Jurkat, Clone E6-1 (cell line): Measurements from ENCODE around the gene RNF38.
"Not testable (repeated sequence)": the region's sequence is repeated elsewhere in the genome, so short reads cannot be mapped to it uniquely, and the experiment has no call there.

Source experiments
- DNase-seq: peaks from one replicate; pipeline ENCODE4 v3.0.0-alpha.2; 2011; ENCODE audit warnings: low read depth, low spot score
- H3K4me3 ChIP-seq: 2 replicates; pipeline ENCODE4 v1.5.1; 2011; ENCODE audit warnings: mild to moderate bottlenecking, low read length, control low read depth, moderate library complexity

The RNF38 gene

GRCh38 chr9:36411410-36411809 lies 11.3 kb upstream of the RNF38 start:
- not testable (repeated sequence) for H3K4me3 ChIP-seq, DNase-seq

- DNase-seq = not testable (repeated sequence)
These were observed 9.0 kb upstream of the RNF38 start for GRCh38 chr9:36409076-36409475.

DNA sequence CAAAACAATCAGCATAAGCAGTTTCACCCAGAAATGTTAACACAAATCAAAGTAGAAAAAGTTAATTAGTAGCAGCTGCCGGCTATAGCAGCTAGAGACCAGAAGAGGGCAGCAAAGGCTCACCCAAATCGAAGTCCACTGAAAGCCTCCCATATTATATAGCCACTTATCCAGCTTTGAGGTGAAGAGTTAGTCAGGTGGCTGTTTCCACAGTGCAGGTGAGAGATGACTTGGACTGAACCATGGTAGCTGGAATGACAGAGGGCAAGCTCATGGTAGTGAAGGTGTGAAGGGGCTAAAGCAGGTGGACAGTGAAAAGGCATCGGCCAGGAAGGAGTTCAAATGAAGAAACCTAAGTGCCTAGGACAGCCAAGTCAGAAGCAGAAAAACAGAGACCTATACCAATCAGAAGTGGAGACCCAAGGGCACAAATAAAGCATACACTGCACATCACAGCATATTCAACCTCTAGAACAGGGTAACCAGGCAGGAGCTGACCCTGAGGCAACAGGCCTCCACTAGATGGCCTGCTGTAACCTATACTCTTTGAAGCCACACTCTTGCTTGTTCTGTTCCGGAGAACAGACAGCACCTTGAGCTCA lies 7.2 kb upstream of the RNF38 start:
- peak; percentile 69 for DNase-seq
- H3K4me3 ChIP-seq = no peak overlapping the region

More at GRCh38 chr9:36409076-36409475, 9.0 kb upstream of the RNF38 start:
- not testable (repeated sequence) for H3K4me3 ChIP-seq

GRCh38 chr9:36402536-36402935 lies 2.5 kb upstream of the RNF38 start:
- H3K4me3 ChIP-seq = no peak overlapping the region
- DNase-seq = no peak

DNA sequence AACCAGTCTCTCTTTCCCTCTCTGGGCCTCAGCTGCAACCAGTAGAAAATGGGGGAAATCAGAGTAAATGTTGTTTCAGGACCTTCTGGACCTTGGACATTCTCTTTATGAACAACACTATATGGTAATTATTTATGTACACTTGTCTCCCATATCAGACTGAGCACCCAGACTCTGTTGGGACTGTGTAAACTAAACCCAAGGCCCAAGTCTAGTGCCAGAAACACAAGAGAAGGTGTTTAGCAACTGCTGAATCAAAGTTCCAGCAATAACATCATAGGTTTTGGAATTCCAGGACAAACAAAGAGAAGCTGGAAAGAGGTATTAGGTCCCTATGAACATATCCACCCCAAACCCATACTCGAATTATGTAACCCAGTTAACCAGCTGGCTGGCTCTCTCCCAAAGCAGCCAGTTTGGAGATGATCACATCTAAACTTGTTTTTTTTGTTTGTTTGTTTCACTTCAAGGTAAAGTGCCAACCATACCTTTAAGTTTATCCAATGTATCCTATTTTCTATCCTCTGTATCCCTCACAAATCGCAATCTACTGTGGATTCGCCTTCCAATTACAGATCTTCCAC lies 1.9 kb upstream of the RNF38 start:
- no peak for DNase-seq
- H3K4me3 ChIP-seq = no peak overlapping the region

- H3K4me3 ChIP-seq = peak overlapping the region; percentile 83
- DNase-seq = no peak
These were observed 1.2 kb upstream of the RNF38 start for GRCh38 chr9:36401164-36401740.

GRCh38 chr9:36400332-36401163 lies 479 bp upstream of the RNF38 start:
- peak overlapping the region; percentile 83 for H3K4me3 ChIP-seq
- peak; percentile 82 for DNase-seq

GRCh38 chr9:36398745-36399144 lies 1.3 kb downstream of the RNF38 start:
- DNase-seq = no peak
- no peak overlapping the region for H3K4me3 ChIP-seq

DNA sequence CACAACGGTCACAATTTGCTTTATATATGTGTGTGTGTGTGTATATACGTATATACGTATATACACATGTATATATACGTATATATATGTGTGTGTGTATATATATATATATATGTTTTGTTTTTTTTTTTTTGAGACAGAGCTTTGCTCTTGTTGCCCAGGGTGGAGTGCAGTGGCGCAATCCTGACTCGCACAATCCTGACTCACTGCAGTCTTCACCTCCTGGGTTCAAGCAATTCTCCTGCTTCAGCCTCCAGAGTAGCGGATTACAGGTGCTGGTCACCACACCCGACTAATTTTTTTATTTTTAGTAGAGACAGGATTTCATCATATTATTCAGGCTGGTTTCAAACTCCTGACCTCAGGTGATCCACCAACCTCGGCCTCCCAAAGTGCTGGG lies 3.1 kb downstream of the RNF38 start:
- no peak overlapping the region for H3K4me3 ChIP-seq
- no peak for DNase-seq

GRCh38 chr9:36392489-36392888 lies 7.6 kb downstream of the RNF38 start:
- no peak overlapping the region for H3K4me3 ChIP-seq

DNA sequence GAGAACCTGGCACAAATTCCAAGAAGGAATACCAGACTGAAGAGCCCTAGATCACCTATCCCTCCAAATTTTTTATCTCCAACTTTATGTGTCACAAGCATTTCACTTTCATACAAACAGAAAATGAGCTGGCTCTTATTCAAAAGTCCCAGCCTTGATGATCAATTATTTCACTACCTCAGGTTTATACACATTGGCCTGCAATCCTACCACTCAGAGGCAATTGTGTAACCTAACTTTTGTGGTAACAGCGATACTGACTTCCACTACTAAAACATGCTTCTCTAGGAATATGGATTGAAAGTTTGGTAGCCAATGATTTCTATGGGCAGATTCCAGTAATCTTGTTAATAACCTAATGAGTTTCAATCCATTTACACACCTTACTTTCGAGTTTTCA lies 10.5 kb downstream of the RNF38 start:
- no peak for DNase-seq
- no peak overlapping the region for H3K4me3 ChIP-seq

More at GRCh38 chr9:36392489-36392888, 7.6 kb downstream of the RNF38 start:
- no peak for DNase-seq

GRCh38 chr9:36386396-36386965 lies 13.6 kb downstream of the RNF38 start:
- not testable (repeated sequence) for DNase-seq, H3K4me3 ChIP-seq

DNA sequence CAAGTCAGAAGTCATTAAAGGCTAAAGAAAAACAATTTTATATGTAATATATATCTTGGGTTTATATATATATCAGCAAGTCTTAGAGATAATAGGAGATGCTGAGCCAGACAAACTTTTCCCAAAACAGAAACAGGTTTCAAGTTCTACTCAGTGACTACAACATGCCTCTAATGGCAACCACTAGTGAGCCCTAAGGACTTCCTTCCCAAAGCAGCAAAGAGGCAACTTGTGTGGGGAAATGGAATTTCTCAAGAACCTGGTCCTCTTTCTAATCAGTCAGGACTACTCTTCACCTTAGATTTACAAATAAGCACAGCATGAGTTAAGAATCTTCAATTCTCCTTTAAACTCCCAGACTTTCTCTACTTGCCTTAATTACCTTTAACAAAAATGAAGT lies 17.6 kb downstream of the RNF38 start:
- DNase-seq = no peak
- no peak overlapping the region for H3K4me3 ChIP-seq

- H3K4me3 ChIP-seq = no peak overlapping the region
- DNase-seq = no peak
These were observed 35.5 kb downstream of the RNF38 start for GRCh38 chr9:36364577-36364976.

GRCh38 chr9:36363448-36363847 lies 36.6 kb downstream of the RNF38 start:
- DNase-seq = no peak

DNA sequence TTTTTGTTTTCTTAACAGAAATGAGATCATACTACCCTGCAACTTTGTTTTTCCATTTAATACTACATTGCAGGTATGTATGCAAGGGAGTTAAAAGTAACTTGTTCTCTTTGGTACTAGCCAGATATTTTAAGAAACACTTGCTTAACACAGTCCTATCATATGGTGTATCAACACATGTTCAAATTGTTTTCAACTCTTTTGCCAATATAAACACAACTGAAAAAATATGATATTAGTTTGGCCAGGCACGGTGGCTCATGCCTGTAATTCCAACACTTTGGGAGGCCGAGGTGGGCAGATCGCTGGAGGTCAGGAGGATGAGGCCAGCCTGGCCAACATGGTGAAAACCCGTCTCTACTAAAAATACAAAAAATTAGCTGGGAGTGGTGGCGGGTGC lies 41.6 kb downstream of the RNF38 start:
- DNase-seq = no peak
- H3K4me3 ChIP-seq = no peak overlapping the region

More at GRCh38 chr9:36363448-36363847, 36.6 kb downstream of the RNF38 start:
- H3K4me3 ChIP-seq = no peak overlapping the region

- H3K4me3 ChIP-seq = no peak overlapping the region
- DNase-seq = no peak
These were observed 42.4 kb downstream of the RNF38 start for GRCh38 chr9:36357639-36358038.

GRCh38 chr9:36346569-36346968 lies 53.5 kb downstream of the RNF38 start:
- no peak for DNase-seq

GRCh38 chr9:36345103-36345846 lies 54.8 kb downstream of the RNF38 start:
- DNase-seq = no peak
- no peak overlapping the region for H3K4me3 ChIP-seq

More at GRCh38 chr9:36346569-36346968, 53.5 kb downstream of the RNF38 start:
- H3K4me3 ChIP-seq = no peak overlapping the region
